Measurements from ENCODE around the gene PTPN6. TPM values are rescaled to one million over a fixed set of nuclear protein-coding genes. Genes with fewer than 3 reads are reported as not detected.

Gene PTPN6
- total RNA-seq, result 4.9 and 5.4 TPM in 2 replicates

DNA sequence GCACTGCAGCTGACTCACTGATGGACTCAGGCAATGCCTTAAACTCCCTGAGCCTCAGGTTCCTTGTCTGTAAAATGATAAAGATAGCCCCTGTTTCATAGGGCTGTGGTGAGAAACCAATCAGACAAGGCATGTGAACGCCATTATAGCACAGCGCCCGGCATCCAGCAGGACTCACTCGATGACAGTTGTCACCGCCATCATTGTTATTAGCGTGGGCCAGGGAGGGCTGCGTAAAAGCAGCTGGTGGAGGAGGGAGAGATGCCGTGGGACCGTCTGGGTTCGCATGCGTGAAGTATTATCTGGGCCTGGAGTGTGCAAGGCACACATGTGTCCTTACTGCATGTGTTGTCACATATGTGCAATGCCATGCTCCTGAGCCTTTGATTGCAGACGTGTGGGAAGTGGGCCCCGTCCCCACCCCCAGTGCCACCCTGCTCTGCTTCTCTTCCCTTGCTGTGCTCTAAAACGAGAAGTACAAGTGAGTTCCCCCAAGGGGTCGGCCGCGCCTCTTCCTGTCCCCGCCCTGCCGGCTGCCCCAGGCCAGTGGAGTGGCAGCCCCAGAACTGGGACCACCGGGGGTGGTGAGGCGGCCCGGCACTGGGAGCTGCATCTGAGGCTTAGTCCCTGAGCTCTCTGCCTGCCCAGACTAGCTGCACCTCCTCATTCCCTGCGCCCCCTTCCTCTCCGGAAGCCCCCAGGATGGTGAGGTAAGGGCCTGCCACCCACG lies at the start of gene PTPN6:
Gene PTPN6 (plus strand): TSS at position 546 of the 730 bp plus-strand sequence. CDS start 157 bp downstream, at position 703.

DNA sequence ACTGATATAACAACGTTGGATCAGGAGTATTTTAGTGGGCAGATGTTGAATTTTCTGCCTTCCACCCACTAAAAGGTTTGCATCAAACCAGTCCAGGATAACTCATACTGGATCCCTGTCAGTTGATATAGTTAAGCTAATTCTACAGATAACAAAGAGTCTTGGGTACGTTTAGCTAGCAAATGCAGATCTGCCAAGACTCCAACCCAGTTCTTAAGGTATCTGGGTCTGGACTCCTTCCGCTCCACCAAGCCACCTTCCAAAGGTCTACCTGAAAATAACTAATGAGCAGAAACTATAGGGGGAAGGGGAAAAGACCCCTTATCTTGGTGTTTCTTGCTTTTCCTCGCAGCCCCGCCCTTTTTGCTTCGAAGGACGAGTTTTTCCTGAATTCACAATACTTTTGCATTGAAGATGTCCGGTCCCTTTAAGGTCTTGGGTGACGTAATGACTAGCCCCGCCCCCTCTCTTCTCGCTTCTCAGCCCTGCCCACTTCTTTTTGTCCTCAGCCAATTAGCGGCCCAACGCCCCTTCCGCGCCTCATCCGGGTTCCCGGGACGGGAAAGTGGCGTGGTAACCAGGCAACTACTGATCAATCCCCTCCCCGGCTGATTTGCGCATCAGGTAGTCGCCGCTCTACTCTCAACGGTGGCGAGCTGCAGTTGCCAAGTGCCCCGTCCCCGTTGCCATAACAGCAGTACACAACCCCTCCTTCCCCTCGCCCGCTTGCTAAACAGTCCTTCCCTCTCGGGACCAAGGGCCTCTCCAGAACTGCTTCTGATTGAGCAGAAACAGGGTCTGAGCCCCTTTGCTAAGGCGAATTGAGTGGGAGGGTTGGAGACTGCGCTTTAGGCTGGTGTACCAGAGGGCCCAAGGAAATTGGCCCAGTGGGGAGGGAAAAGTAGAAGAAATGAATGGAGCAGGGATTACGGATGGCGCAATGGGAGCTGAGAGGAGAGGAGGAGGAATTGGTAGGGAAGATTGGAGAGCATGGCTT lies 46.6 kb upstream of the PTPN6 start, which contains the start of gene LRRC23:
Gene LRRC23 (plus strand): TSS at position 543 of the 997 bp plus-strand sequence. CDS start 812 bp downstream, outside the sequence.

DNA sequence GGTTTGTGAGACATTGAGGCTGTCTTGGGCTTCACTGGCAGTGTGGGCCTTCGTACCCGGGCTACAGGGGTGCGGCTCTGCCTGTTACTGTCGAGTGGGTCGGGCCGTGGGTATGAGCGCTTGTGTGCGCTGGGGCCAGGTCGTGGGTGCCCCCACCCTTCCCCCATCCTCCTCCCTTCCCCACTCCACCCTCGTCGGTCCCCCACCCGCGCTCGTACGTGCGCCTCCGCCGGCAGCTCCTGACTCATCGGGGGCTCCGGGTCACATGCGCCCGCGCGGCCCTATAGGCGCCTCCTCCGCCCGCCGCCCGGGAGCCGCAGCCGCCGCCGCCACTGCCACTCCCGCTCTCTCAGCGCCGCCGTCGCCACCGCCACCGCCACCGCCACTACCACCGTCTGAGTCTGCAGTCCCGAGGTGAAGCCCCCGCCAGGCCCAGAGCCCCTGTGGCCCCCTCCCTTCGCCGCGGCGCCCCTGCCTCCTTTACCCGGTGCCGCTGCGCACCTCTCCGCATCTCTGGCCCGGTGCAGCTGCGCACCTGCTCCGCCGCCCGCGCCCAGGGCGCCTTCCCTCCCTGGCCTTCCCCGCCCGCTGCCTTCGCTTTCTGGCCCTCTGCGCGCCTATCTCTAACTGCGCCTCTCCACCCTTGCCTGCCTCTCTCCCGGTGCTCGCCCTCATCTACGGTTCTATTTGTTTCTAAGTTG lies 36.8 kb upstream of the PTPN6 start, which contains the start of gene ENO2:
Gene ENO2 (plus strand): TSS at position 335 of the 701 bp plus-strand sequence. CDS start 1,253 bp downstream, outside the sequence.

DNA sequence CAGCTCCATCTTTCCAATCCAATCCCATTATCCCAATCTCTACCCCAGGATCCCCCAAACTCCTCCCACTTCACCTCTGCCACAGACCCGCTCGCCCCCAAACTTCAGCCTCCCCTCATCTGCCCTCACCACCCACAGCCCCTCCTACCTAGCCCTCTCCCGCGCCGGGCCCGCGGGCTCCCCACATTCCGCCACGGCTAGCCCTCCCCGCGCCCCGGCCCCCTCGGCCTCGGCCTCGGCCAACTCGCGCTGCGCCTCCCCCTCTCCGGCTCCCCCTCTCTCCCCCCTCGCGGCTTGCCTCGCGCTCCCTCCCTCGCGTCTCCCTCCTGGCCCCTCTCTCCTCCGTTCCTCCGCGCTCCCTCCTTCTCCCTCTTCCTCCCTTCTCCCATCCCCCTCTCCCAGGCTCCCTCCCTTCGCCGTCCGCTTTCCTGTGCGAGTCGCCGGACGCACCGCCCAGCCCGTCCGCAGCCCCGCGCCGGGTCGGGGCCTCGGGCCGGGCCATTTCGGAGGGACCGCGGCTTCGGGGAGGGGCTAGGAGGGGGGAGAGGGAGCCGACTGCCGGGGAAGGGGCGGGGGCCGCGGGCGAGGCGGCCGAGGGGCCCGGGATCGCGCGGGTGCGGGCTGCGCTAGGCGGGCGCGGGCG lies 23.7 kb upstream of the PTPN6 start, which contains the start of gene ATN1:
Gene ATN1 (plus strand): TSS at position 581 of the 643 bp plus-strand sequence. CDS start 6,043 bp downstream, outside the sequence.

DNA sequence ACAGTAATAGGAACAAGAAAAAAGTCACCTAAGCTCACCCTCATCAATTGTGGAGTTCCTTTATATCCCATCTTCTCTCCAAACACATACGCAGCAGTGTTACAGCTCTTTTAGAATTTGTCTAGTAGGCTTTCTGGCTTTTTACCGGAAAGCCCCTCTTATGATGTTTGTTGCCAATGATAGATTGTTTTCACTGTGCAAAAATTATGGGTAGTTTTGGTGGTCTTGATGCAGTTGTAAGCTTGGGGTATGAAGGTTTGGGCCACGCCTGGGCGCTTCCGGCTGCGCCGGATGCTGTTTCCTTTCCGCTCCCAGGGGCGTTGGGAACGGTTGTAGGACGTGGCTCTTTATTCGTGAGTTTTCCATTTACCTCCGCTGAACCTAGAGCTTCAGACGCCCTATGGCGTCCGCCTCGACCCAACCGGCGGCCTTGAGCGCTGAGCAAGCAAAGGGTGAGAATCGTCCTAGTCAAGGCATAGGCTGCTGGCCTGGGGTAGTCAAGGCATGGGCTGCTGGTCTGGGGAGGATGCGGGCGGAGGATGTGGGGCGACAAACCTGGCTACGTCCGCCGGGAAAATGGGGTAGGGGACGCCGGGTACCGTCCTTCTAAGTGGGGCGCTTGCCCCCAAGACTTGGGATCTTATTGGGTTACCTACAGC lies 7.3 kb upstream of the PTPN6 start, which contains the start of the genes C12orf57 and RNU7-1:
Gene C12orf57 (plus strand): TSS at position 301 of the 659 bp plus-strand sequence. CDS start 100 bp downstream, at position 401.
Gene RNU7-1 (plus strand): TSS at position 95 of the 659 bp plus-strand sequence.

Other genes with a start within 250 kb of the PTPN6 start
- 95.1 and 98.9 TPM in 2 replicates for gene COPS7A, start 227.3 kb upstream of the PTPN6 start, total RNA-seq
- 235 and 236 TPM in 2 replicates for gene MLF2, start 198.2 kb upstream of the PTPN6 start, total RNA-seq
- gene PTMS, start 185.0 kb upstream of the PTPN6 start, total RNA-seq, result 146 and 275 TPM in 2 replicates
- 0.17 and 0.74 TPM in 2 replicates for gene LAG3, start 178.8 kb upstream of the PTPN6 start, total RNA-seq
- gene CD4, start 161.8 kb upstream of the PTPN6 start, total RNA-seq, result 3.3 and 5.2 TPM in 2 replicates
- gene GPR162, start 129.5 kb upstream of the PTPN6 start, total RNA-seq, result 2.0 and 2.7 TPM in 2 replicates
- 48.6 and 54.1 TPM in 2 replicates for gene P3H3, start 122.9 kb upstream of the PTPN6 start, total RNA-seq
- 1.3 and 2.2 TPM in 2 replicates for gene GNB3, start 110.4 kb upstream of the PTPN6 start, total RNA-seq
- 103 and 118 TPM in 2 replicates for gene CDCA3, start 100.1 kb upstream of the PTPN6 start, total RNA-seq
- 80.7 and 84.2 TPM in 2 replicates for gene USP5, start 99.2 kb upstream of the PTPN6 start, total RNA-seq
- gene TPI1, start 83.8 kb upstream of the PTPN6 start, total RNA-seq, result 1,045 and 1,081 TPM in 2 replicates
- gene SPSB2, start 78.1 kb upstream of the PTPN6 start, total RNA-seq, result 12.6 and 15.6 TPM in 2 replicates
- 8.8 and 10.8 TPM in 2 replicates for gene LRRC23, start 46.5 kb upstream of the PTPN6 start, total RNA-seq
- 9.6 and 10.4 TPM in 2 replicates for gene ENO2, start 36.8 kb upstream of the PTPN6 start, total RNA-seq
- gene ATN1, start 23.4 kb upstream of the PTPN6 start, total RNA-seq, result 12.1 and 14.6 TPM in 2 replicates
- not detected in 2 replicates for gene RNU7-1, start 7.5 kb upstream of the PTPN6 start, total RNA-seq
- gene C12orf57, start 7.3 kb upstream of the PTPN6 start, total RNA-seq, result 267 and 309 TPM in 2 replicates
- 372 and 405 TPM in 2 replicates for gene PHB2, start 19.3 kb downstream of the PTPN6 start, total RNA-seq
- 48.4 and 58.4 TPM in 2 replicates for gene EMG1, start 19.6 kb downstream of the PTPN6 start, total RNA-seq
- 21.5 and 21.7 TPM in 2 replicates for gene LPCAT3, start 67.1 kb downstream of the PTPN6 start, total RNA-seq
- gene C1S, start 109.4 kb downstream of the PTPN6 start, total RNA-seq, result 29.8 and 36.6 TPM in 2 replicates
- 101 and 103 TPM in 2 replicates for gene C1R, start 141.1 kb downstream of the PTPN6 start, total RNA-seq
- 26.2 and 26.9 TPM in 2 replicates for gene C1RL, start 157.9 kb downstream of the PTPN6 start, total RNA-seq
- not detected in 2 replicates for gene RBP5, start 177.5 kb downstream of the PTPN6 start, total RNA-seq
- gene CLSTN3, start 179.0 kb downstream of the PTPN6 start, total RNA-seq, result 6.1 and 9.7 TPM in 2 replicates
- gene PEX5, start 238.3 kb downstream of the PTPN6 start, total RNA-seq, result 14.1 and 15.8 TPM in 2 replicates